SK-N-SH (cell line): ENCODE measurements around the gene ZNF507. TPM values are rescaled to one million over a fixed set of nuclear protein-coding genes. Genes with fewer than 3 reads are reported as not detected.

Experiments
- CTCF ChIA-PET: fragments of 300-600, 350-600 bp; formaldehyde crosslinking; extraction: SDS; loops from one replicate; lab custom pipeline; 2021; lab: Yijun Ruan, JAX
- POLR2A ChIA-PET: fragments of 350-600 bp; sonication (Branson Sonifier 250); formaldehyde crosslinking; extraction: SDS; loops from one replicate; lab custom pipeline; 2020; ENCODE audit warnings: antibody characterized with exemption, inconsistent platforms; lab: Yijun Ruan, JAX
- DNase-seq: peaks from one replicate; pipeline ENCODE4 v3.0.0; 2012
- H2AFZ ChIP-seq: fragments of 200-600 bp; sonication (generic); 2 replicates; pipeline ENCODE4 v1.8.1; 2016; ENCODE audit warnings: antibody characterized with exemption, mild to moderate bottlenecking, low read depth
- H3F3A ChIP-seq: fragments of 200-600 bp; sonication (generic); replicated peaks from 2 replicates; pipeline ENCODE3; 2016; ENCODE audit warnings: antibody characterized with exemption, mild to moderate bottlenecking; ENCODE audit not compliant: insufficient read depth
- H3K27ac ChIP-seq, 2 experiments: fragments of 200-500 bp in 1 of 2; fragments of 200-600 bp in 1 of 2; sonication (Bioruptor generic) in 1 of 2; sonication (generic), shearing (Covaris generic) in 1 of 2; 2 replicates each; pipeline versions ENCODE4 v1.5.1 to v1.6.1; 2014 to 2016; ENCODE audit warnings: low read depth in 2 of 2, inconsistent platforms in 1 of 2, low read length in 1 of 2, mild to moderate bottlenecking in 1 of 2, mixed read lengths in 1 of 2
- H3K27me3 ChIP-seq: fragments of 200-600 bp; sonication (generic), shearing (Covaris generic); 2 replicates; pipeline ENCODE4 v1.6.1; 2016; ENCODE audit warnings: mixed run types; ENCODE audit not compliant: insufficient read depth
- H3K36me3 ChIP-seq, 2 experiments: fragments of 200-500 bp in 1 of 2; fragments of 200-600 bp in 1 of 2; sonication (Bioruptor generic) in 1 of 2; sonication (generic) in 1 of 2; replicated peaks in 1 of 2; 2 replicates each; pipeline versions ENCODE3 to v1.5.1; 2014 to 2016; ENCODE audit warnings: low read length in 1 of 2, mild to moderate bottlenecking in 1 of 2; ENCODE audit not compliant: insufficient read depth in 2 of 2, control insufficient read depth in 1 of 2
- H3K4me1 ChIP-seq, 2 experiments: fragments of 200-500 bp in 1 of 2; fragments of 200-600 bp in 1 of 2; sonication (Bioruptor generic) in 1 of 2; sonication (generic), shearing (Covaris generic) in 1 of 2; 2 replicates each; pipeline versions ENCODE4 v1.5.1 to v1.6.1; 2014 to 2016; ENCODE audit warnings: low read depth in 1 of 2, low read length in 1 of 2, mixed run types in 1 of 2; ENCODE audit not compliant: insufficient read depth in 2 of 2, control insufficient read depth in 1 of 2
- H3K4me2 ChIP-seq: fragments of 200-600 bp; sonication (generic), shearing (Covaris generic); 2 replicates; pipeline ENCODE4 v1.6.1; 2017; ENCODE audit warnings: mixed run types
- H3K4me3 ChIP-seq, 2 experiments: fragments of 200-500 bp in 1 of 2; fragments of 200-600 bp in 1 of 2; sonication (Bioruptor generic) in 1 of 2; sonication (generic), shearing (Covaris generic) in 1 of 2; 2 replicates each; pipeline versions ENCODE4 v1.5.1 to v1.8.1; 2014 to 2016; ENCODE audit warnings: low read depth in 2 of 2, inconsistent platforms in 1 of 2, low read length in 1 of 2, mild to moderate bottlenecking in 1 of 2, mixed read lengths in 1 of 2, moderate library complexity in 1 of 2
- H3K79me2 ChIP-seq: fragments of 200-600 bp; sonication (generic); 2 replicates; pipeline ENCODE4 v1.8.1; 2017; ENCODE audit warnings: mild to moderate bottlenecking; ENCODE audit not compliant: insufficient read depth
- H3K9ac ChIP-seq: fragments of 200-600 bp; sonication (generic); 2 replicates; pipeline ENCODE4 v1.6.1; 2017; ENCODE audit warnings: mixed run types
- H3K9me2 ChIP-seq: fragments of 200-600 bp; sonication (generic); 2 replicates; pipeline ENCODE4 v1.6.1; 2017; ENCODE audit warnings: mixed run types
- H3K9me3 ChIP-seq: fragments of 200-600 bp; sonication (generic); 2 replicates; pipeline ENCODE4 v1.6.1; 2017; ENCODE audit warnings: mixed run types, mild to moderate bottlenecking, moderate library complexity
- H4K20me1 ChIP-seq: fragments of 200-600 bp; sonication (generic); 2 replicates; pipeline ENCODE4 v1.6.1; 2017; ENCODE audit warnings: mild to moderate bottlenecking, mixed run types; ENCODE audit not compliant: insufficient read depth
- ELF1 ChIP-seq: IDR thresholded peaks from 2 replicates; pipeline ENCODE4 v1.4.0; 2012
- EP300 ChIP-seq, 2 experiments: IDR thresholded peaks; 2 replicates each; pipeline versions ENCODE4 v1.4.0 to v1.6.1; 2012; ENCODE audit warnings: borderline replicate concordance in 1 of 2, low read depth in 1 of 2, low read length in 1 of 2
- FOXJ3 ChIP-seq: sonication (generic); formaldehyde crosslinking; IDR thresholded peaks from 2 replicates; pipeline ENCODE4 v1.5.1; 2020; ENCODE audit warnings: mild to moderate bottlenecking, missing genetic modification reagents
- GATA2 ChIP-seq: sonication (generic); formaldehyde crosslinking; IDR thresholded peaks from 2 replicates; pipeline ENCODE4 v1.5.0; 2020; ENCODE audit warnings: mild to moderate bottlenecking, missing genetic modification reagents
- JUND ChIP-seq: IDR thresholded peaks from 2 replicates; pipeline ENCODE4 v1.4.0; 2012
- MEF2A ChIP-seq: IDR thresholded peaks from 2 replicates; pipeline ENCODE4 v1.4.0; 2012; ENCODE audit warnings: low read depth, borderline replicate concordance
- MXI1 ChIP-seq: IDR thresholded peaks from 2 replicates; pipeline ENCODE4 v1.6.1; 2012; ENCODE audit warnings: mild to moderate bottlenecking, low read depth, low read length, improper control_type of control experiment
- NFIC ChIP-seq: IDR thresholded peaks from 2 replicates; pipeline ENCODE4 v1.4.0; 2012; ENCODE audit warnings: borderline replicate concordance
- POLR2AphosphoS5 ChIP-seq: IDR thresholded peaks from 2 replicates; pipeline ENCODE4 v1.6.1; 2012; ENCODE audit warnings: low read depth, low read length
- RAD21 ChIP-seq: IDR thresholded peaks from 2 replicates; pipeline ENCODE4 v1.6.1; 2012; ENCODE audit warnings: mild to moderate bottlenecking, low read length
- RFX5 ChIP-seq: IDR thresholded peaks from 2 replicates; pipeline ENCODE4 v1.6.1; 2012; ENCODE audit warnings: mild to moderate bottlenecking, improper control_type of control experiment, low read length
- RXRA ChIP-seq: IDR thresholded peaks from 2 replicates; pipeline ENCODE4 v1.4.0; 2012; ENCODE audit warnings: low read depth, mild to moderate bottlenecking, borderline replicate concordance
- SIN3A ChIP-seq: IDR thresholded peaks from 2 replicates; pipeline ENCODE4 v1.6.1; 2012; ENCODE audit warnings: low read depth, mild to moderate bottlenecking, low read length, moderate library complexity, borderline replicate concordance
- TAF1 ChIP-seq: IDR thresholded peaks from 2 replicates; pipeline ENCODE4 v1.6.1; 2012; ENCODE audit warnings: low read depth, mild to moderate bottlenecking, low read length, moderate library complexity, borderline replicate concordance
- TCF12 ChIP-seq: IDR thresholded peaks from 2 replicates; pipeline ENCODE4 v1.4.0; 2012
- WGBS: methylation state at CpG from one replicate; pipeline ENCODE4 v1.1.6; 2017; ENCODE audit warnings: low lambda C conversion rate; 5-methylcytosine and 5-hydroxymethylcytosine counted together
- polyA plus RNA-seq, 3 experiments: library from polyadenylated mRNA; depleted of rRNA; stranded (reverse); fragments of >200 nt; gene quantifications; 2 replicates each; pipeline ENCODE4 v1.2.3, GENCODE V29; 2012
- TF ChIP-seq, protein P1 (sequence below): fragments of 150-350 bp; IDR thresholded peaks from 2 replicates; pipeline ENCODE4 v1.6.1; 2017; ENCODE audit warnings: antibody characterized with exemption, low read length, low read depth, borderline replicate concordance
- TF ChIP-seq, protein P2 (sequence below): fragments of 200-600 bp; sonication (generic); IDR thresholded peaks from 2 replicates; pipeline ENCODE4 v1.6.1; 2017; ENCODE audit warnings: antibody characterized with exemption, mild to moderate bottlenecking, moderate library complexity

Gene ZNF507
- polyA plus RNA-seq, 1 of the 3 experiments (the other 2 are of a cell fraction): 6.8 TPM

DNA sequence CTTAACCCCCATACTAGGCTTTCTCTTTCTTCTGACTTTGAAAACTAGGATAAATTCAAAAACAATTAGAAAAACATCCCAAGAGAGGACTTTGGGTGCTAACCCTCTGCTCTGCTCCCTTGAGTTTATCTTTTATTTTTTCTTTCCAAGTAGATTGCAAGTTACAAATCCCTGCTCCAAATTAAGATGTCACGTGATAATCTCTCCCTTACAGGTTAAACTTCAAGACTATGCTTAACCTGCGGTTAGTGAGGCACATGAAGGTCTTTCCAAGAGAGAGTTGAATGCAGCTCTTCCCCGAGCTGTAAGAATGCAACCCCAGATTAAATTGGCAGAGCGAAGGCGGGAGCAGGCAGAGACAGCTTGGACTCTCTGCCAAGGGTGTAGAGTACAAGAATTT, 12.2 kb upstream of the ZNF507 start:
- Histone ChIP-seq H3K27ac (no peak overlapping the region), H3K79me2 (no peaks in the 10 kb centered on the region), H3K4me3 (no peak overlapping the region), H3K27me3 (no peaks in the 10 kb centered on the region; the same call in 1 of the 2 replicates), H3K36me3 (no peaks in the 10 kb centered on the region), H2AFZ (no peak overlapping the region), H4K20me1 (no peaks in the 10 kb centered on the region), H3K9ac (no peak overlapping the region), H3K4me1 (no peaks in the 10 kb centered on the region), H3K9me3 (no peaks in the 10 kb centered on the region), H3K9me2 (no peaks in the 10 kb centered on the region), H3K4me2 (no peak overlapping the region), H3F3A (no peaks in the 10 kb centered on the region)
- TF ChIP-seq EP300 (IDR thresholded peaks at IDR 0.05; ENCODE audit: borderline replicate concordance in 1 of 2, low read depth in 1 of 2, low read length in 1 of 2): no peak
- no peak for TF ChIP-seq MEF2A
- TF ChIP-seq SIN3A: no peak
- TF ChIP-seq JUND: no peak
- TF ChIP-seq, protein P1, sequence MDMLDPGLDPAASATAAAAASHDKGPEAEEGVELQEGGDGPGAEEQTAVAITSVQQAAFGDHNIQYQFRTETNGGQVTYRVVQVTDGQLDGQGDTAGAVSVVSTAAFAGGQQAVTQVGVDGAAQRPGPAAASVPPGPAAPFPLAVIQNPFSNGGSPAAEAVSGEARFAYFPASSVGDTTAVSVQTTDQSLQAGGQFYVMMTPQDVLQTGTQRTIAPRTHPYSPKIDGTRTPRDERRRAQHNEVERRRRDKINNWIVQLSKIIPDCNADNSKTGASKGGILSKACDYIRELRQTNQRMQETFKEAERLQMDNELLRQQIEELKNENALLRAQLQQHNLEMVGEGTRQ: no peak
- TF ChIP-seq MXI1: no peak
- no peak for TF ChIP-seq RXRA
- TF ChIP-seq ELF1: no peak
- TF ChIP-seq TCF12: no peak
- TF ChIP-seq POLR2AphosphoS5: no peak
- no peak for TF ChIP-seq GATA2 (CRISPR knock-in tag)
- TF ChIP-seq NFIC: no peak
- no peak for TF ChIP-seq RFX5
- no peak for TF ChIP-seq TAF1
- TF ChIP-seq FOXJ3 (CRISPR knock-in tag): no peak
- WGBS: 58% methylated on average over 5 of the region's 5 CpGs
- ChIA-PET POLR2A (no interaction called here), CTCF (interaction anchor here (0.7 kb wide), 1 partner anchor 1486 kb away, joined by 4 read pairs; no protein-coding TSS in a partner anchor)
- DNase-seq: no peak

GRCh38 chr19:32336259-32337083, 8.9 kb upstream of the ZNF507 start:
- CTCF ChIA-PET: interaction anchor here (1.5 to 5.6 kb wide), 3 partner anchors 13 to 234 kb away, joined by 3 to 31 read pairs (median 12); no protein-coding TSS in a partner anchor
- no peak overlapping the region for H3K4me2 ChIP-seq
- no peak overlapping the region for H3K4me3 ChIP-seq
- H3K9me2 ChIP-seq: no peaks in the 10 kb centered on the region
- no peak for DNase-seq
- no peak overlapping the region for H3K9ac ChIP-seq
- POLR2A ChIA-PET: interaction anchor here (0.6 kb wide), 1 partner anchor 18 kb away, joined by 3 read pairs; no protein-coding TSS in a partner anchor
- H3K36me3 ChIP-seq: no peaks in the 10 kb centered on the region
- H3K79me2 ChIP-seq: no peaks in the 10 kb centered on the region
- H2AFZ ChIP-seq: no peak overlapping the region
- TF ChIP-seq, protein P2, sequence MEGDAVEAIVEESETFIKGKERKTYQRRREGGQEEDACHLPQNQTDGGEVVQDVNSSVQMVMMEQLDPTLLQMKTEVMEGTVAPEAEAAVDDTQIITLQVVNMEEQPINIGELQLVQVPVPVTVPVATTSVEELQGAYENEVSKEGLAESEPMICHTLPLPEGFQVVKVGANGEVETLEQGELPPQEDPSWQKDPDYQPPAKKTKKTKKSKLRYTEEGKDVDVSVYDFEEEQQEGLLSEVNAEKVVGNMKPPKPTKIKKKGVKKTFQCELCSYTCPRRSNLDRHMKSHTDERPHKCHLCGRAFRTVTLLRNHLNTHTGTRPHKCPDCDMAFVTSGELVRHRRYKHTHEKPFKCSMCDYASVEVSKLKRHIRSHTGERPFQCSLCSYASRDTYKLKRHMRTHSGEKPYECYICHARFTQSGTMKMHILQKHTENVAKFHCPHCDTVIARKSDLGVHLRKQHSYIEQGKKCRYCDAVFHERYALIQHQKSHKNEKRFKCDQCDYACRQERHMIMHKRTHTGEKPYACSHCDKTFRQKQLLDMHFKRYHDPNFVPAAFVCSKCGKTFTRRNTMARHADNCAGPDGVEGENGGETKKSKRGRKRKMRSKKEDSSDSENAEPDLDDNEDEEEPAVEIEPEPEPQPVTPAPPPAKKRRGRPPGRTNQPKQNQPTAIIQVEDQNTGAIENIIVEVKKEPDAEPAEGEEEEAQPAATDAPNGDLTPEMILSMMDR: no peak; the same call in 1 of the 2 replicates
- TF ChIP-seq RAD21: peak; percentile 17; the same call in 1 of the 2 replicates
- TF ChIP-seq, all 33 proteins: peak for 1
- Histone ChIP-seq H3F3A (no peaks in the 10 kb centered on the region), H4K20me1 (no peaks in the 10 kb centered on the region), H3K4me1 (no peaks in the 10 kb centered on the region), H3K9me3 (no peaks in the 10 kb centered on the region), H3K27ac (no peak overlapping the region), H3K27me3 (no peaks in the 10 kb centered on the region; the same call in 1 of the 2 replicates)
- WGBS: 58% methylated on average over 7 of the region's 7 CpGs
